GM12892 (cell line): ENCODE results near the gene HOATZ.

Source experiments
- POLR2A ChIP-seq: IDR thresholded peaks from 2 replicates; pipeline ENCODE4 v1.6.1; 2011; ENCODE audit warnings: low read depth, low read length, control low read depth
- POLR2AphosphoS5 ChIP-seq: IDR thresholded peaks from 2 replicates; pipeline ENCODE4 v1.6.1; 2011; ENCODE audit warnings: low read depth, low read length, control low read depth

DNA sequence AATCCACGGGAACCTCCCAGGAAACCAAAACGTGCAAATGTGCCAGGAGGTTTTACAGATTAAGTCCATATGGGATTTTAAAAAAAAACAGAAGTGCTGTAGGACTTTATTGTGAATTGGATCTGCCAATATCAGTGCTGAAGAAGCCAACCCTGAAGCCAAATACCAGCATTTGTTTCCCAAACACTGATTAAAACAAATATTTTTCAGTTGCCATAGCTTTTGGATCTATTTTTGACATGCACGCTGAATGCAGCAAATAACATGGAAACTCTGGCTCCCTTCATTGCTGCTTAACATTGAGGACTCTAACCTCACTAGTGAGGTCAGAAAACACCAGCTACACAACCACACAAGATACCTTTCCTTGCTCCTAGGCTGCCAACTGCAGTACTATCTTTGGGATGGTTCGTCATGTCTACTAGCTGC, 59.3 kb downstream of the HOATZ start:
- TF ChIP-seq POLR2A (no peak), POLR2AphosphoS5 (no peak)
